ENCODE data around the gene IFNA8. TPM values are rescaled to one million over a fixed set of nuclear protein-coding genes. Genes with fewer than 3 reads are reported as not detected.
"Not testable (repeated sequence)": the region's sequence is repeated elsewhere in the genome, so short reads cannot be mapped to it uniquely, and the experiment has no call there.

Gene IFNA8
- polyA plus RNA-seq, 3 donors: not detected

GRCh38 chr9:21415493-21416267, 6.8 kb downstream of the IFNA8 start:
- DNase-seq: no peak

- DNase-seq: no peak
These were observed 19.3 kb downstream of the IFNA8 start for GRCh38 chr9:21428235-21428634.

- no peak for DNase-seq
These were observed 20.3 kb downstream of the IFNA8 start for GRCh38 chr9:21429191-21429590.

GRCh38 chr9:21432672-21433425, 23.9 kb downstream of the IFNA8 start:
- DNase-seq: no peak

- DNase-seq: peak; percentile 8
These were observed 25.5 kb downstream of the IFNA8 start for GRCh38 chr9:21434202-21435014.

GRCh38 chr9:21435015-21435383, 26.1 kb downstream of the IFNA8 start:
- DNase-seq: not testable (repeated sequence)

GRCh38 chr9:21440139-21440538, 31.2 kb downstream of the IFNA8 start, which contains the start of gene IFNA1:
Gene IFNA1 (plus strand): TSS chr9:21440439. CDS start chr9:21440508, 69 bp downstream.
- DNase-seq: no peak

GRCh38 chr9:21443849-21444625, 35.1 kb downstream of the IFNA8 start:
- no peak for DNase-seq

GRCh38 chr9:21449312-21449711, 40.4 kb downstream of the IFNA8 start:
- not testable (repeated sequence) for DNase-seq

GRCh38 chr9:21450733-21451394, 41.9 kb downstream of the IFNA8 start:
- no peak for DNase-seq

- DNase-seq: no peak
These were observed 43.8 kb downstream of the IFNA8 start for GRCh38 chr9:21452681-21453080.

- DNase-seq: no peak
These were observed 45.2 kb downstream of the IFNA8 start for GRCh38 chr9:21454149-21454548.

- peak; percentile 5 for DNase-seq
These were observed 46.4 kb downstream of the IFNA8 start for GRCh38 chr9:21455320-21455719.

Other genes starting within 250 kb of the IFNA8 start
- gene IFNA21, start 242.5 kb upstream of the IFNA8 start, polyA plus RNA-seq (ENCODE audit: insufficient read length in 3 of 3): under 1 TPM in 1 of 3 donors, not detected in 2; 0.17 TPM
- not detected for gene IFNA4, start 221.5 kb upstream of the IFNA8 start, polyA plus RNA-seq (ENCODE audit: insufficient read length in 3 of 3)
- not detected for gene IFNA7, start 206.9 kb upstream of the IFNA8 start, polyA plus RNA-seq (ENCODE audit: insufficient read length in 3 of 3)
- not detected for gene IFNA10, start 202.0 kb upstream of the IFNA8 start, polyA plus RNA-seq (ENCODE audit: insufficient read length in 3 of 3)
- gene IFNA16, start 191.8 kb upstream of the IFNA8 start, polyA plus RNA-seq (ENCODE audit: insufficient read length in 3 of 3): not detected
- gene IFNA17, start 180.9 kb upstream of the IFNA8 start, polyA plus RNA-seq (ENCODE audit: insufficient read length in 3 of 3): not detected
- not detected for gene IFNA14, start 169.1 kb upstream of the IFNA8 start, polyA plus RNA-seq (ENCODE audit: insufficient read length in 3 of 3)
- not detected for gene IFNA5, start 103.8 kb upstream of the IFNA8 start, polyA plus RNA-seq (ENCODE audit: insufficient read length in 3 of 3)
- 10 to 100 TPM; 45.4 to 49.9 (median 47.0) TPM for gene KLHL9, start 73.7 kb upstream of the IFNA8 start, polyA plus RNA-seq (ENCODE audit: insufficient read length in 3 of 3)
- gene IFNA6, start 58.2 kb upstream of the IFNA8 start, polyA plus RNA-seq (ENCODE audit: insufficient read length in 3 of 3): not detected
- not detected for gene IFNA13, start 41.1 kb upstream of the IFNA8 start, polyA plus RNA-seq (ENCODE audit: insufficient read length in 3 of 3)
- gene IFNA2, start 23.7 kb upstream of the IFNA8 start, polyA plus RNA-seq (ENCODE audit: insufficient read length in 3 of 3): not detected
- gene IFNA1, start 31.3 kb downstream of the IFNA8 start, polyA plus RNA-seq (ENCODE audit: insufficient read length in 3 of 3): not detected
- under 1 TPM; 0.10 to 0.49 (median 0.40) TPM for gene IFNE, start 73.2 kb downstream of the IFNA8 start, polyA plus RNA-seq (ENCODE audit: insufficient read length in 3 of 3)